ENCODE measurements around the gene PDE3B.
"Not testable (repeated sequence)": the region's sequence is repeated elsewhere in the genome, so short reads cannot be mapped to it uniquely, and the experiment has no call there.

Gene PDE3B

GRCh38 chr11:14655435-14655834, 11.8 kb downstream of the PDE3B start:
- Histone ChIP-seq H3K4me1 (no peaks in the 10 kb centered on the region), H3K4me3 (ENCODE audit: low read depth, low read length) (no peak overlapping the region), H3K36me3 (no peaks in the 10 kb centered on the region), H3K9me3 (no peaks in the 10 kb centered on the region), H3K27me3 (no peaks in the 10 kb centered on the region)
- DNase-seq = no peak
- TF ChIP-seq CTCF (IDR thresholded peaks at IDR 0.05; ENCODE audit: low read depth, low read length) = no peak

GRCh38 chr11:14656536-14657457, 13.2 kb downstream of the PDE3B start:
- Histone ChIP-seq H3K4me1 (no peaks in the 10 kb centered on the region), H3K4me3 (ENCODE audit: low read depth, low read length) (no peak overlapping the region), H3K27me3 (no peaks in the 10 kb centered on the region), H3K9me3 (no peaks in the 10 kb centered on the region), H3K36me3 (no peaks in the 10 kb centered on the region)
- DNase-seq = no peak
- no peak for TF ChIP-seq CTCF (IDR thresholded peaks at IDR 0.05; ENCODE audit: low read depth, low read length)

- Histone ChIP-seq H3K4me3 (ENCODE audit: low read depth, low read length) (no peak overlapping the region), H3K9me3 (no peaks in the 10 kb centered on the region), H3K36me3 (no peaks in the 10 kb centered on the region), H3K4me1 (no peaks in the 10 kb centered on the region), H3K27me3 (no peaks in the 10 kb centered on the region)
- DNase-seq = no peak
- TF ChIP-seq CTCF (IDR thresholded peaks at IDR 0.05; ENCODE audit: low read depth, low read length) = no peak
Observed at GRCh38 chr11:14657841-14658240, 14.2 kb downstream of the PDE3B start.

GRCh38 chr11:14664926-14665325, 21.3 kb downstream of the PDE3B start:
- not testable (repeated sequence) for DNase-seq; H3K36me3 ChIP-seq; H3K4me3 ChIP-seq (ENCODE audit: low read depth, low read length); H3K27me3 ChIP-seq; H3K9me3 ChIP-seq; H3K4me1 ChIP-seq

GRCh38 chr11:14667329-14667728, 23.7 kb downstream of the PDE3B start:
- not testable (repeated sequence) for DNase-seq; H3K27me3 ChIP-seq; H3K9me3 ChIP-seq; H3K4me1 ChIP-seq; H3K4me3 ChIP-seq (ENCODE audit: low read depth, low read length); H3K36me3 ChIP-seq

- no peak for TF ChIP-seq CTCF (IDR thresholded peaks at IDR 0.05; ENCODE audit: low read depth, low read length)
- H3K27me3 ChIP-seq = no peaks in the 10 kb centered on the region
- H3K36me3 ChIP-seq = no peaks in the 10 kb centered on the region
- H3K4me1 ChIP-seq = no peaks in the 10 kb centered on the region
- no peak for DNase-seq
- no peaks in the 10 kb centered on the region for H3K9me3 ChIP-seq
- H3K4me3 ChIP-seq (ENCODE audit: low read depth, low read length) = no peak overlapping the region
Observed at GRCh38 chr11:14668731-14669301, 25.2 kb downstream of the PDE3B start.

GRCh38 chr11:14669499-14669898, 25.9 kb downstream of the PDE3B start:
- H3K36me3 ChIP-seq = no peaks in the 10 kb centered on the region
- no peak overlapping the region for H3K4me3 ChIP-seq (ENCODE audit: low read depth, low read length)
- TF ChIP-seq CTCF (IDR thresholded peaks at IDR 0.05; ENCODE audit: low read depth, low read length) = no peak
- no peaks in the 10 kb centered on the region for H3K4me1 ChIP-seq
- no peaks in the 10 kb centered on the region for H3K27me3 ChIP-seq
- no peak for DNase-seq
- no peaks in the 10 kb centered on the region for H3K9me3 ChIP-seq

All from BE2C (cell line).